Measurements from ENCODE around the gene RASD2.

Gene RASD2

GRCh38 chr22:35519306-35520000, 21.2 kb upstream of the RASD2 start:
- no peak for DNase-seq

- no peak for DNase-seq
These were observed 19.0 kb upstream of the RASD2 start for GRCh38 chr22:35521358-35522224.

- DNase-seq, result no peak
These were observed 18.1 kb upstream of the RASD2 start for GRCh38 chr22:35522225-35523149.

- peak; percentile 62 for DNase-seq
These were observed 17.3 kb upstream of the RASD2 start for GRCh38 chr22:35523167-35523947.

- DNase-seq, result peak; percentile 51
These were observed 15.5 kb upstream of the RASD2 start for GRCh38 chr22:35524966-35525686.

GRCh38 chr22:35525687-35526332, 14.8 kb upstream of the RASD2 start:
- DNase-seq, result no peak

- no peak for DNase-seq
These were observed 14.2 kb upstream of the RASD2 start for GRCh38 chr22:35526333-35526979.

- no peak for DNase-seq
These were observed 11.7 kb upstream of the RASD2 start for GRCh38 chr22:35528927-35529326.

GRCh38 chr22:35530700-35531099, 9.9 kb upstream of the RASD2 start:
- DNase-seq, result no peak

- no peak for DNase-seq
These were observed 9.4 kb upstream of the RASD2 start for GRCh38 chr22:35531202-35531601.

GRCh38 chr22:35531676-35532075, 9.0 kb upstream of the RASD2 start:
- no peak for DNase-seq

GRCh38 chr22:35533365-35534029, 7.1 kb upstream of the RASD2 start:
- no peak for DNase-seq

- no peak for DNase-seq
These were observed 6.5 kb upstream of the RASD2 start for GRCh38 chr22:35534091-35534490.

GRCh38 chr22:35537232-35537631, 3.4 kb upstream of the RASD2 start:
- no peak for DNase-seq

- DNase-seq, result no peak
These were observed 1.8 kb upstream of the RASD2 start for GRCh38 chr22:35538801-35539321.

GRCh38 chr22:35539487-35539886, 1.1 kb upstream of the RASD2 start:
- no peak for DNase-seq

GRCh38 chr22:35539910-35540594, 579 bp upstream of the RASD2 start:
- DNase-seq, result peak; percentile 24

GRCh38 chr22:35541254-35541748, 670 bp downstream of the RASD2 start:
- DNase-seq, result no peak
